ENCODE data around the gene TNKS2. TPM values are rescaled to one million over a fixed set of nuclear protein-coding genes. Genes with fewer than 3 reads are reported as not detected.

The TNKS2 gene
- total and polyA plus RNA-seq, 7 donors, result 6.3 to 49.5 (median 29.8) TPM

- intact Hi-C loops (cut with DNase I), result loop anchor here in 1 of 2 donors (5.0 kb wide), 1 partner anchor 153 kb away; no protein-coding TSS in a partner anchor
- Histone ChIP-seq H3K4me1 (peaks cover 10% of the 10 kb centered on the region), H3K9me3 (peaks cover 5% of the 10 kb centered on the region), H3K27ac (no peak overlapping the region), H3K27me3 (ENCODE audit: insufficient read depth in 3 of 3, low read length in 2 of 3) (no peaks in the 10 kb centered on the region), H3K36me3 (ENCODE audit: insufficient read depth in 1 of 2, low read depth in 1 of 2) (peaks cover 0 to 2% of the 10 kb centered on the region in 2 donors), H3K4me3 (no peak overlapping the region)
- DNase-seq, result no peak
- ATAC-seq, result no peak
- no peak for TF ChIP-seq CTCF (IDR thresholded peaks at IDR 0.05)
- WGBS, 3 donors, result 89 to 92% (median 92%) methylated on average over 4 of the region's 4 CpGs
Measured at GRCh38 chr10:91910467-91910866, 112.2 kb downstream of the TNKS2 start.

Other genes with a start within 250 kb of the TNKS2 start
- 100 to 1,000 TPM in 3 of 4 donors, 10 to 100 TPM in 1; 89.6 to 359 (median 280) TPM for gene PPP1R3C, start 165.4 kb upstream of the TNKS2 start, total RNA-seq
- 100 to 1,000 TPM in 1 of 3 donors, 10 to 100 TPM in 2; 38.5 to 111 (median 59.1) TPM for gene PPP1R3C, start 165.4 kb upstream of the TNKS2 start, polyA plus RNA-seq
- 1 to 10 TPM in 1 of 4 donors, under 1 TPM in 3; 0.41 to 2.2 (median 0.71) TPM for gene FGFBP3, start 111.1 kb downstream of the TNKS2 start, total RNA-seq
- under 1 TPM; 0.41 to 0.66 (median 0.56) TPM for gene FGFBP3, start 111.1 kb downstream of the TNKS2 start, polyA plus RNA-seq
- gene BTAF1, start 125.3 kb downstream of the TNKS2 start, total RNA-seq, result 10 to 100 TPM in 2 of 4 donors, 1 to 10 TPM in 2; 8.2 to 14.7 (median 10.8) TPM
- 10 to 100 TPM in 1 of 3 donors, 1 to 10 TPM in 2; 4.5 to 10.3 (median 5.6) TPM for gene BTAF1, start 125.3 kb downstream of the TNKS2 start, polyA plus RNA-seq